H9 (cell line): ENCODE measurements around the gene FBXO47. TPM values are rescaled to one million over a fixed set of nuclear protein-coding genes. Genes with fewer than 3 reads are reported as not detected.

Experiments
- DNase-seq: peaks from one replicate; pipeline ENCODE4 v3.0.0-alpha.2; 2017
- H2AFZ ChIP-seq: one replicate; pipeline ENCODE4 v1.6.1; 2013; ENCODE audit warnings: mild to moderate bottlenecking, low read length, control low read depth, moderate library complexity
- H2AK5ac ChIP-seq: 2 replicates; pipeline ENCODE4 v1.6.1; 2013; ENCODE audit warnings: low read length, control low read depth, mixed read lengths; ENCODE audit not compliant: insufficient read length
- H2BK120ac ChIP-seq: one replicate; pipeline ENCODE4 v1.6.1; 2013; ENCODE audit warnings: low read depth, mild to moderate bottlenecking, low read length, control low read depth, inconsistent platforms; ENCODE audit not compliant: poor library complexity, severe bottlenecking
- H2BK12ac ChIP-seq: 2 replicates; pipeline ENCODE4 v1.6.1; 2013; ENCODE audit warnings: low read length, control low read depth, mixed read lengths, low read depth; ENCODE audit not compliant: insufficient read length
- H2BK15ac ChIP-seq: 2 replicates; pipeline ENCODE4 v1.6.1; 2013; ENCODE audit warnings: low read depth, low read length, control low read depth
- H2BK20ac ChIP-seq: one replicate; pipeline ENCODE4 v1.6.1; 2013; ENCODE audit warnings: low read depth, mild to moderate bottlenecking, low read length, control low read depth, inconsistent platforms; ENCODE audit not compliant: poor library complexity, severe bottlenecking
- H2BK5ac ChIP-seq: 2 replicates; pipeline ENCODE4 v1.6.1; 2013; ENCODE audit warnings: low read length, control low read depth, mixed read lengths; ENCODE audit not compliant: insufficient read length
- H3K14ac ChIP-seq: 2 replicates; pipeline ENCODE4 v1.6.1; 2013; ENCODE audit warnings: low read length, control low read depth; ENCODE audit not compliant: insufficient read depth
- H3K18ac ChIP-seq: 2 replicates; pipeline ENCODE4 v1.6.1; 2013; ENCODE audit warnings: low read depth, mild to moderate bottlenecking, mixed read lengths, low read length, control low read depth; ENCODE audit not compliant: insufficient read length
- H3K23ac ChIP-seq: 2 replicates; pipeline ENCODE4 v1.6.1; 2013; ENCODE audit warnings: low read length, control low read depth, mixed read lengths, low read depth; ENCODE audit not compliant: insufficient read length
- H3K23me2 ChIP-seq: 2 replicates; pipeline ENCODE4 v1.6.1; 2013; ENCODE audit warnings: low read depth, mild to moderate bottlenecking, mixed read lengths, low read length, control low read depth; ENCODE audit not compliant: insufficient read length, poor library complexity, severe bottlenecking
- H3K27ac ChIP-seq: 2 replicates; pipeline ENCODE4 v1.5.1; 2013; ENCODE audit warnings: low read length, control low read depth, mixed read lengths, low read depth; ENCODE audit not compliant: insufficient read length
- H3K27me3 ChIP-seq: 2 replicates; pipeline ENCODE4 v1.6.1; 2013; ENCODE audit warnings: low read length, control low read depth, inconsistent platforms; ENCODE audit not compliant: insufficient read depth
- H3K4ac ChIP-seq: 2 replicates; pipeline ENCODE4 v1.6.1; 2013; ENCODE audit warnings: low read depth, mild to moderate bottlenecking, control low read depth, inconsistent platforms, low read length, moderate library complexity
- H3K4me1 ChIP-seq: 2 replicates; pipeline ENCODE4 v1.6.1; 2013; ENCODE audit warnings: low read length, control low read depth, inconsistent platforms; ENCODE audit not compliant: insufficient read depth
- H3K4me2 ChIP-seq: 2 replicates; pipeline ENCODE4 v1.6.1; 2013; ENCODE audit warnings: low read length, control low read depth, mixed read lengths; ENCODE audit not compliant: insufficient read length, insufficient read depth
- H3K56ac ChIP-seq: 2 replicates; pipeline ENCODE4 v1.6.1; 2013; ENCODE audit warnings: low read depth, mild to moderate bottlenecking, mixed read lengths, low read length, control low read depth; ENCODE audit not compliant: insufficient read length
- H3K79me1 ChIP-seq: 2 replicates; pipeline ENCODE4 v1.6.1; 2013; ENCODE audit warnings: low read depth, mild to moderate bottlenecking, moderate library complexity, low read length, control low read depth, inconsistent platforms; ENCODE audit not compliant: insufficient read depth, poor library complexity, severe bottlenecking
- H3K79me2 ChIP-seq: 2 replicates; pipeline ENCODE4 v1.6.1; 2013; ENCODE audit warnings: low read length, control low read depth, inconsistent platforms; ENCODE audit not compliant: insufficient read depth
- H3K9ac ChIP-seq: 2 replicates; pipeline ENCODE4 v1.6.1; 2013; ENCODE audit warnings: low read length, control low read depth, mixed read lengths; ENCODE audit not compliant: insufficient read length; ENCODE audit errors: extremely low read depth
- H3K9me3 ChIP-seq: one replicate; pipeline ENCODE4 v1.6.1; 2013; ENCODE audit warnings: low read depth, low read length, inconsistent platforms; ENCODE audit not compliant: control insufficient read depth
- H3T11ph ChIP-seq: one replicate; pipeline ENCODE4 v1.6.1; 2013; ENCODE audit warnings: mild to moderate bottlenecking, low read length, control low read depth, inconsistent platforms
- H4K20me1 ChIP-seq: one replicate; pipeline ENCODE4 v1.6.1; 2013; ENCODE audit not compliant: control insufficient read depth, insufficient read length, insufficient read depth
- H4K5ac ChIP-seq: 2 replicates; pipeline ENCODE4 v1.6.1; 2013; ENCODE audit warnings: low read depth, mild to moderate bottlenecking, mixed read lengths, low read length, control low read depth; ENCODE audit not compliant: insufficient read length
- H4K8ac ChIP-seq: replicated peaks from 2 replicates; pipeline ENCODE4 v1.6.1; 2013; ENCODE audit warnings: low read length, control low read depth, mixed read lengths, low read depth; ENCODE audit not compliant: insufficient read length
- H4K91ac ChIP-seq: 2 replicates; pipeline ENCODE4 v1.6.1; 2013; ENCODE audit warnings: low read depth, mild to moderate bottlenecking, moderate library complexity, mixed read lengths, low read length, control low read depth; ENCODE audit not compliant: insufficient read length
- H3K27ac Mint-ChIP-seq, 3 experiments: 2 replicates in 2 of 3; 3 replicates in 1 of 3; pipeline ENCODE4 v1.8.0; 2020 to 2021; ENCODE audit warnings: mixed read lengths in 3 of 3, mild to moderate bottlenecking in 1 of 3, moderate library complexity in 1 of 3
- H3K27me3 Mint-ChIP-seq: 2 replicates; pipeline ENCODE4 v1.8.0; 2021; ENCODE audit warnings: low read depth, mild to moderate bottlenecking, moderate library complexity, mixed read lengths
- H3K36me3 Mint-ChIP-seq, 3 experiments: 2 replicates in 2 of 3; 3 replicates in 1 of 3; pipeline ENCODE4 v1.8.0; 2020 to 2021; ENCODE audit warnings: low read depth in 3 of 3, mixed read lengths in 3 of 3; ENCODE audit not compliant: insufficient read depth in 1 of 3
- H3K4me1 Mint-ChIP-seq, 2 experiments: 2 replicates each; pipeline ENCODE4 v1.8.0; 2020; ENCODE audit warnings: mixed read lengths in 2 of 2
- H3K4me3 Mint-ChIP-seq, 2 experiments: 2 replicates in 1 of 2; 3 replicates in 1 of 2; pipeline ENCODE4 v1.8.0; 2020 to 2021; ENCODE audit warnings: mild to moderate bottlenecking in 2 of 2, mixed read lengths in 2 of 2, moderate library complexity in 1 of 2
- H3K9me3 Mint-ChIP-seq, 2 experiments: 2 replicates in 1 of 2; 3 replicates in 1 of 2; pipeline ENCODE4 v1.8.0; 2020; ENCODE audit warnings: mild to moderate bottlenecking in 2 of 2, mixed read lengths in 2 of 2, moderate library complexity in 1 of 2
- WGBS: extraction: QIAGEN DNeasy Blood & Tissue Kit; methylation state at CpG from one replicate; pipeline ENCODE4 v1.1.7; 2013; ENCODE audit warnings: missing lambda C conversion rate, low lambda C conversion rate, mixed read lengths; ENCODE audit not compliant: insufficient read length; ENCODE audit errors: extremely low coverage; 5-methylcytosine and 5-hydroxymethylcytosine counted together
- total RNA-seq: library from RNA; stranded (reverse); gene quantifications from 2 replicates; pipeline ENCODE4 v1.2.1, GENCODE V29; 2021
- TF ChIP-seq, protein P1 (sequence below): fragments of 200-600 bp; sonication (generic); conservative IDR thresholded peaks from 3 replicates; pipeline ENCODE4 v1.8.0; 2021; ENCODE audit warnings: antibody characterized with exemption, mild to moderate bottlenecking

The FBXO47 gene
- total RNA-seq, 1 experiment from 2014 or later = not detected

DNA sequence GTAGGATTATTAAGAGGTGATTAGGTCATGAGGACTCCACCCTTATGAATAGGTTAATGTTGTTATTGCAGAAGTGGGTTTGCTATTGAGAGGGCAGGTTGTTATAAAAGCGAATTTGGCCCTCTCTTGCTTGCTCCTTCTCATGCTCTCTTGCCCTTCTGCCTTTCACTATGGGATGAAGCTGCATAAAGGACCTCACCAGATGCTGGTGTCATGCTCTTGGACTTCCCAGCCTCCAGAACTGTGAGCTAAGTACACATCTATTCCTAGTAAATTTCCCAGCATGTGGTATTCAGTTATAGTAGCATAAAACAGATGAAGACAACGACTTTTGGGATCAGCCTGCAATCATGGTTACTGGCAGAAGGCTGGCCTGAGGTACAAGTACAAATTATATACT, 41.4 kb upstream of the FBXO47 start:
- H3K9me3 ChIP-seq = no peaks in the 10 kb centered on the region
- H3K27me3 Mint-ChIP-seq = peaks cover 5% of the 10 kb centered on the region
- H2BK5ac ChIP-seq = no peak overlapping the region
- H3T11ph ChIP-seq = no peak overlapping the region
- no peaks in the 10 kb centered on the region for H3K36me3 Mint-ChIP-seq
- no CpG with 5 or more reads among the region's 2 CpGs for WGBS
- no peak overlapping the region for H3K4me2 ChIP-seq
- no peaks in the 10 kb centered on the region; the same call in 1 of the 2 replicates for H3K4me1 ChIP-seq
- no peaks in the 10 kb centered on the region for H4K20me1 ChIP-seq
- no peaks in the 10 kb centered on the region for H3K79me1 ChIP-seq
- H3K23ac ChIP-seq = no peak overlapping the region
- no peak overlapping the region for H4K5ac ChIP-seq
- no peak overlapping the region for H3K4ac ChIP-seq
- H3K14ac ChIP-seq = no peak overlapping the region
- TF ChIP-seq, protein P1, sequence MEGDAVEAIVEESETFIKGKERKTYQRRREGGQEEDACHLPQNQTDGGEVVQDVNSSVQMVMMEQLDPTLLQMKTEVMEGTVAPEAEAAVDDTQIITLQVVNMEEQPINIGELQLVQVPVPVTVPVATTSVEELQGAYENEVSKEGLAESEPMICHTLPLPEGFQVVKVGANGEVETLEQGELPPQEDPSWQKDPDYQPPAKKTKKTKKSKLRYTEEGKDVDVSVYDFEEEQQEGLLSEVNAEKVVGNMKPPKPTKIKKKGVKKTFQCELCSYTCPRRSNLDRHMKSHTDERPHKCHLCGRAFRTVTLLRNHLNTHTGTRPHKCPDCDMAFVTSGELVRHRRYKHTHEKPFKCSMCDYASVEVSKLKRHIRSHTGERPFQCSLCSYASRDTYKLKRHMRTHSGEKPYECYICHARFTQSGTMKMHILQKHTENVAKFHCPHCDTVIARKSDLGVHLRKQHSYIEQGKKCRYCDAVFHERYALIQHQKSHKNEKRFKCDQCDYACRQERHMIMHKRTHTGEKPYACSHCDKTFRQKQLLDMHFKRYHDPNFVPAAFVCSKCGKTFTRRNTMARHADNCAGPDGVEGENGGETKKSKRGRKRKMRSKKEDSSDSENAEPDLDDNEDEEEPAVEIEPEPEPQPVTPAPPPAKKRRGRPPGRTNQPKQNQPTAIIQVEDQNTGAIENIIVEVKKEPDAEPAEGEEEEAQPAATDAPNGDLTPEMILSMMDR = no peak
- no peak overlapping the region for H3K18ac ChIP-seq
- H3K56ac ChIP-seq = no peak overlapping the region
- no peak overlapping the region for H2BK120ac ChIP-seq
- no peak for DNase-seq
- no peak overlapping the region for H2AFZ ChIP-seq
- H3K4me3 Mint-ChIP-seq = no peak overlapping the region
- no peak overlapping the region for H3K27ac Mint-ChIP-seq
- H3K9me3 Mint-ChIP-seq = peaks cover 0 to 7% of the 10 kb centered on the region in 2 experiments; a peak in 1 of 5 replicates
- H2BK20ac ChIP-seq = no peak overlapping the region
- H4K91ac ChIP-seq = no peak overlapping the region
- no peak overlapping the region for H3K9ac ChIP-seq
- no peak overlapping the region for H3K27ac ChIP-seq
- H3K4me1 Mint-ChIP-seq = peaks cover 17 to 21% of the 10 kb centered on the region in 2 experiments
- no peak overlapping the region for H2AK5ac ChIP-seq
- H3K27me3 ChIP-seq = no peaks in the 10 kb centered on the region
- no peaks in the 10 kb centered on the region for H3K23me2 ChIP-seq
- H3K79me2 ChIP-seq = no peaks in the 10 kb centered on the region
- H2BK12ac ChIP-seq = no peak overlapping the region
- no peak overlapping the region for H2BK15ac ChIP-seq
- H4K8ac ChIP-seq = no peak overlapping the region
